ENCODE data around the gene ING4.

ING4 gene

GRCh38 chr12:6688543-6688998 lies 25.7 kb upstream of the ING4 start:
- DNase-seq (ENCODE audit: low read depth), result no peak

GRCh38 chr12:6685814-6686213 lies 22.9 kb upstream of the ING4 start:
- DNase-seq (ENCODE audit: low read depth), result no peak

GRCh38 chr12:6684609-6685008 lies 21.7 kb upstream of the ING4 start:
- DNase-seq (ENCODE audit: low read depth), result no peak

GRCh38 chr12:6676962-6677361 lies 14.0 kb upstream of the ING4 start:
- no peak for DNase-seq (ENCODE audit: low read depth)

- no peak for DNase-seq (ENCODE audit: low read depth)
Measured at GRCh38 chr12:6672143-6672542, 9.2 kb upstream of the ING4 start.

GRCh38 chr12:6667559-6668210 lies 4.8 kb upstream of the ING4 start:
- no peak for DNase-seq (ENCODE audit: low read depth)

GRCh38 chr12:6666211-6666610 lies 3.3 kb upstream of the ING4 start:
- no peak for DNase-seq (ENCODE audit: low read depth)

- DNase-seq (ENCODE audit: low read depth), result no peak
Measured at GRCh38 chr12:6664902-6665301, 2.0 kb upstream of the ING4 start.

GRCh38 chr12:6662602-6662905 lies 365 bp downstream of the ING4 start:
- no peak for DNase-seq (ENCODE audit: low read depth)

- no peak for DNase-seq (ENCODE audit: low read depth)
Measured at GRCh38 chr12:6653987-6654386, 8.9 kb downstream of the ING4 start.

- DNase-seq (ENCODE audit: low read depth), result no peak
Measured at GRCh38 chr12:6653342-6653741, 9.6 kb downstream of the ING4 start.

- DNase-seq (ENCODE audit: low read depth), result no peak
Measured at GRCh38 chr12:6652391-6652790, 10.5 kb downstream of the ING4 start.

GRCh38 chr12:6650832-6651231 lies 12.1 kb downstream of the ING4 start:
- no peak for DNase-seq (ENCODE audit: low read depth)

- DNase-seq (ENCODE audit: low read depth), result no peak
Measured at GRCh38 chr12:6647083-6647604, 15.8 kb downstream of the ING4 start, which contains the start of gene ACRBP. Gene ACRBP (minus strand): TSS chr12:6647432. CDS start chr12:6647366, 66 bp downstream.

- no peak for DNase-seq (ENCODE audit: low read depth)
Measured at GRCh38 chr12:6646276-6647082, 16.4 kb downstream of the ING4 start.

GRCh38 chr12:6644903-6645302 lies 18.0 kb downstream of the ING4 start:
- no peak for DNase-seq (ENCODE audit: low read depth)

GRCh38 chr12:6644257-6644596 lies 18.7 kb downstream of the ING4 start:
- no peak for DNase-seq (ENCODE audit: low read depth)

- DNase-seq (ENCODE audit: low read depth), result no peak
Measured at GRCh38 chr12:6643569-6644256, 19.2 kb downstream of the ING4 start.

GRCh38 chr12:6641131-6641530 lies 21.8 kb downstream of the ING4 start:
- DNase-seq (ENCODE audit: low read depth), result no peak

GRCh38 chr12:6640497-6640896 lies 22.4 kb downstream of the ING4 start:
- DNase-seq (ENCODE audit: low read depth), result no peak

GRCh38 chr12:6639151-6639801 lies 23.6 kb downstream of the ING4 start:
- DNase-seq (ENCODE audit: low read depth), result no peak

- DNase-seq (ENCODE audit: low read depth), result no peak
Measured at GRCh38 chr12:6638305-6638704, 24.6 kb downstream of the ING4 start.

All from T-helper 22 cell (primary cell).